ENCODE data around the gene ETV5.

The ETV5 gene

GRCh38 chr3:186107215-186108105 is 1.4 kb downstream of the ETV5 start (continued):
- TF ChIP-seq PRDM10 (tag by site-specific recombination; IDR thresholded peaks at IDR 0.05) (peak; percentile 98), PATZ1 (tag by site-specific recombination; IDR thresholded peaks at IDR 0.05) (peak; percentile 87), ELK4 (IDR thresholded peaks at IDR 0.05; ENCODE audit: borderline replicate concordance, low read depth, low read length) (no peak), SP7 (tag by site-specific recombination; IDR thresholded peaks at IDR 0.05) (peak; percentile 54), ZNF133 (tag by site-specific recombination; IDR thresholded peaks at IDR 0.05) (no peak), ZNF843 (tag by site-specific recombination; IDR thresholded peaks at IDR 0.05) (no peak)

- ChIA-PET POLR2A (no interaction called here), CTCF (interaction anchor here (0.6 to 0.9 kb wide), 2 partner anchors 154 to 697 kb away, joined by 3 read pairs; no protein-coding TSS in a partner anchor)
- peaks cover 17% of the 10 kb centered on the region; the same call in 1 of the 2 replicates for H3K4me1 ChIP-seq (ENCODE audit: control insufficient read depth, insufficient read depth, low read length)
- H3K4me3 ChIP-seq (ENCODE audit: low read depth, low read length), result no peak overlapping the region
- no peaks in the 10 kb centered on the region for H3K36me3 ChIP-seq (ENCODE audit: control insufficient read depth in 2 of 2, insufficient read depth in 1 of 2, low read length in 2 of 2)
- 0 out of 2 replicates have a peak overlapping the region, but pooled peaks have one; percentile 25 for H3K27ac ChIP-seq (ENCODE audit: extremely low read depth, low read depth, low read length)
- H3K9me3 ChIP-seq (ENCODE audit: control insufficient read depth, insufficient read depth, low read depth, low read length), result no peaks in the 10 kb centered on the region
- TF ChIP-seq ZNF670 (tag by site-specific recombination; IDR thresholded peaks at IDR 0.05; ENCODE audit: low read depth) (no peak), ZNF449 (tag by site-specific recombination; IDR thresholded peaks at IDR 0.05) (peak; percentile 37; the same call in 1 of the 2 replicates), ZNF548 (tag by site-specific recombination; IDR thresholded peaks at IDR 0.05) (no peak), WT1 (tag by site-specific recombination; IDR thresholded peaks at IDR 0.05) (peak; percentile 86), ZNF518A (tag by site-specific recombination; conservative IDR thresholded peaks at IDR 0.05; ENCODE audit: low read depth) (no peak), ZNF394 (tag by site-specific recombination; IDR thresholded peaks at IDR 0.05; ENCODE audit: borderline replicate concordance) (peak; percentile 32; the same call in 1 of the 2 replicates), ZNF513 (tag by site-specific recombination; IDR thresholded peaks at IDR 0.05) (no peak), HIC1 (tag by site-specific recombination; IDR thresholded peaks at IDR 0.05) (no peak)
Observed at GRCh38 chr3:186105543-186105942, 3.3 kb downstream of the ETV5 start.
